Fibroblast of the aortic adventitia (primary cell): ENCODE results near the gene ANKHD1. TPM values are rescaled to one million over a fixed set of nuclear protein-coding genes. Genes with fewer than 3 reads are reported as not detected.
A peak's percentile ranks its signal among the peaks of the same experiment; 100 is the strongest.

Source experiments
- DNase-seq: peaks from one replicate; pipeline ENCODE4 v3.0.0-alpha.2; 2010; ENCODE audit warnings: low read depth
- H3K4me3 ChIP-seq: 2 replicates; pipeline ENCODE4 v1.5.1; 2011; ENCODE audit warnings: low read depth, mild to moderate bottlenecking, control low read depth, low read length, moderate library complexity
- CTCF ChIP-seq: IDR thresholded peaks from 2 replicates; pipeline ENCODE4 v1.5.1; 2011; ENCODE audit warnings: mild to moderate bottlenecking, low read length, control low read depth, inconsistent platforms; ENCODE audit not compliant: insufficient read depth
- total RNA-seq: library from RNA; depleted of rRNA; stranded (reverse); fragments of >200 nt; gene quantifications from 2 replicates; pipeline ENCODE4 v1.2.3, GENCODE V29; 2012; ENCODE audit warnings: low replicate concordance

Gene ANKHD1
- total RNA-seq, 1 donor = 71.1 TPM

GRCh38 chr5:140393738-140394137, 7.9 kb upstream of the ANKHD1 start:
- no peak for TF ChIP-seq CTCF
- DNase-seq = no peak
- H3K4me3 ChIP-seq = no peak overlapping the region

GRCh38 chr5:140398379-140398811, 3.2 kb upstream of the ANKHD1 start:
- no peak for DNase-seq
- no peak overlapping the region for H3K4me3 ChIP-seq
- TF ChIP-seq CTCF = no peak

GRCh38 chr5:140399979-140400729, 1.5 kb upstream of the ANKHD1 start:
- no peak for DNase-seq
- peak overlapping the region; percentile 98 for H3K4me3 ChIP-seq
- TF ChIP-seq CTCF = no peak

- TF ChIP-seq CTCF = no peak
- peak overlapping the region; percentile 98 for H3K4me3 ChIP-seq
- DNase-seq = peak; percentile 98
Observed at GRCh38 chr5:140400730-140401361, 787 bp upstream of the ANKHD1 start.

- H3K4me3 ChIP-seq = peak overlapping the region; percentile 95
- DNase-seq = peak; percentile 27
- TF ChIP-seq CTCF = no peak
Observed at GRCh38 chr5:140402258-140403074, 833 bp downstream of the ANKHD1 start.

- DNase-seq = no peak
- peak overlapping the region; percentile 36 for H3K4me3 ChIP-seq
- no peak for TF ChIP-seq CTCF
Observed at GRCh38 chr5:140403613-140404012, 2.0 kb downstream of the ANKHD1 start.
